Measurements from ENCODE around the gene KRI1. TPM values are rescaled to one million over a fixed set of nuclear protein-coding genes. Genes with fewer than 3 reads are reported as not detected.

KRI1 gene
- total and polyA plus RNA-seq, 2 of the 8 experiments (the other 6 are each of a cell fraction or from before 2014, with no cell fraction given), result 14.2 to 45.2 TPM

- TF ChIP-seq TBP (IDR thresholded peaks at IDR 0.05; ENCODE audit: low read depth, low read length) (peak; percentile 71; the same call in 1 of the 2 replicates), PHF8 (conservative IDR thresholded peaks at IDR 0.05; ENCODE audit: low read depth, low read length) (peak; percentile 46), NANOG (IDR thresholded peaks at IDR 0.05; ENCODE audit: insufficient read depth, low read depth, low read length, poor library complexity, severe bottlenecking) (no peak), KDM1A (IDR thresholded peaks at IDR 0.05; ENCODE audit: borderline replicate concordance, low read length) (no peak), TAF7 (optimal IDR thresholded peaks at IDR 0.05; ENCODE audit: borderline replicate concordance, low read depth, low read length) (no peak), CHD2 (IDR thresholded peaks at IDR 0.05; ENCODE audit: low read length) (peak; percentile 77)
Measured at GRCh38 chr19:10568826-10569651, 3.2 kb upstream of the KRI1 start, which contains the start of gene CDKN2D (continued).
